GM06990 (cell line): ENCODE data around the gene DAPK1.

Source experiments
- DNase-seq: peaks from one replicate; pipeline ENCODE4 v3.0.0-alpha.2; 2011; ENCODE audit not compliant: insufficient read length; ENCODE audit errors: extremely low read depth
- H3K27me3 ChIP-seq: replicated peaks from 2 replicates; pipeline ENCODE4 v1.6.0; 2011; ENCODE audit warnings: low read length; ENCODE audit not compliant: control insufficient read depth, insufficient read depth
- H3K36me3 ChIP-seq: 2 replicates; pipeline ENCODE4 v1.5.1; 2011; ENCODE audit warnings: low read length; ENCODE audit not compliant: control insufficient read depth, insufficient read depth
- H3K4me3 ChIP-seq: replicated peaks from 2 replicates; pipeline ENCODE4 v1.5.1; 2011; ENCODE audit warnings: low read depth, mild to moderate bottlenecking, control low read depth, low read length
- CTCF ChIP-seq: IDR thresholded peaks from 2 replicates; pipeline ENCODE4 v1.5.1; 2011; ENCODE audit warnings: low read length, control low read depth, mild to moderate bottlenecking, inconsistent platforms; ENCODE audit not compliant: insufficient read depth, poor library complexity, severe bottlenecking

The DAPK1 gene

GRCh38 chr9:87708986-87709728, 211.5 kb downstream of the DAPK1 start:
- Histone ChIP-seq H3K36me3 (peaks cover 21% of the 10 kb centered on the region), H3K4me3 (no peak overlapping the region), H3K27me3 (no peaks in the 10 kb centered on the region)
- no peak for DNase-seq
- no peak for TF ChIP-seq CTCF

GRCh38 chr9:87710443-87710842, 212.8 kb downstream of the DAPK1 start:
- Histone ChIP-seq H3K36me3 (peaks cover 17% of the 10 kb centered on the region), H3K4me3 (no peak overlapping the region), H3K27me3 (no peaks in the 10 kb centered on the region; the same call in 1 of the 2 replicates)
- TF ChIP-seq CTCF = no peak
- DNase-seq = no peak

- H3K27me3 ChIP-seq = no peaks in the 10 kb centered on the region; the same call in 1 of the 2 replicates
- no peak for TF ChIP-seq CTCF
- DNase-seq = no peak
- H3K4me3 ChIP-seq = no peak overlapping the region
- peaks cover 7% of the 10 kb centered on the region for H3K36me3 ChIP-seq
These were observed 214.5 kb downstream of the DAPK1 start for GRCh38 chr9:87711857-87712800.

- DNase-seq = no peak
- no peak overlapping the region for H3K4me3 ChIP-seq
- peaks cover 2% of the 10 kb centered on the region for H3K36me3 ChIP-seq
- TF ChIP-seq CTCF = no peak
- no peaks in the 10 kb centered on the region; the same call in 1 of the 2 replicates for H3K27me3 ChIP-seq
These were observed 215.2 kb downstream of the DAPK1 start for GRCh38 chr9:87712801-87713277.

GRCh38 chr9:87713278-87713987, 215.8 kb downstream of the DAPK1 start:
- no peak for TF ChIP-seq CTCF
- no peaks in the 10 kb centered on the region; the same call in 1 of the 2 replicates for H3K27me3 ChIP-seq
- no peaks in the 10 kb centered on the region for H3K36me3 ChIP-seq
- no peak overlapping the region for H3K4me3 ChIP-seq
- no peak for DNase-seq
